ENCODE measurements around the gene PIGC.

The PIGC gene

GRCh38 chr1:172420385-172420784 lies 23.5 kb downstream of the PIGC start, which contains the start of gene C1orf105:
C1orf105 (plus strand) TSS chr1:172420685; CDS start chr1:172420886, 201 bp downstream.
- H3K27me3 Mint-ChIP-seq (ENCODE audit: low read depth): no peaks in the 10 kb centered on the region
- H3K9me3 Mint-ChIP-seq: no peaks in the 10 kb centered on the region
- no peak for TF ChIP-seq CTCF (IDR thresholded peaks at IDR 0.05; ENCODE audit: unreplicated experiment in 3 of 3)
- H3K4me1 Mint-ChIP-seq: peaks cover 33% of the 10 kb centered on the region
- H3K36me3 Mint-ChIP-seq (ENCODE audit: low read depth): no peaks in the 10 kb centered on the region
- no peak within 1 kb of the TSS for H3K4me3 Mint-ChIP-seq
- peak within 1 kb of the TSS; percentile 48 to 71 (median 56) for H3K27ac Mint-ChIP-seq

GRCh38 chr1:172417557-172417956 lies 26.3 kb downstream of the PIGC start:
- H3K4me1 Mint-ChIP-seq: peaks cover 35% of the 10 kb centered on the region
- no peak overlapping the region for H3K4me3 Mint-ChIP-seq
- peaks cover 8% of the 10 kb centered on the region for H3K36me3 Mint-ChIP-seq (ENCODE audit: low read depth)
- TF ChIP-seq CTCF (IDR thresholded peaks at IDR 0.05; ENCODE audit: unreplicated experiment in 3 of 3): no peak
- H3K9me3 Mint-ChIP-seq: no peaks in the 10 kb centered on the region
- peak overlapping the region; percentile 7 to 70 (median 66) for H3K27ac Mint-ChIP-seq
- no peaks in the 10 kb centered on the region for H3K27me3 Mint-ChIP-seq (ENCODE audit: low read depth)

DNA sequence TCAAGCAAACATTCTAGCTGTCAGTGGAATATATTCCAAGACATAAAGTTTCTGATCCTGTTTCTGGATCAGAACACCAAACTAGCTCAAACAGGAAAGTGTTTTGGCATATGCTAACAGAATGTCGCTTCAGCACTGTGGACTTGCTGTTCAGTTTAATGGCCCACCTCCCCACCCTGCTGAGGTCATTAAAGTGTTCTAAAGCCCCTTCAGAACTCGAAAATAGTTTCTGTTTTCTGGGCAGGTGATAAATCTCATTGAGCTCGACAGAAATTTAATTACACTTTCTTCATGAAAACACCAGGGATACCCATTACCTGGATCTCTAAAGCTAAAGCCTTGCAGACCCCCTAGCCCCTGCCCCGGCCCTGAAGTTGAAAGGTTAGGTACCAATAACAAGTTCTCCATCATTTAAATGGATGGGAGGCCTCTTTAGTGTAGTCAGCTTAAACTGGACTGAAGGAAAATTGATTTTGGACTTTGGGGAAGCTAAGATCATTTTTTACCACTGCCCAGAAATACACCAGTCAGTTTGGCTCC lies 27.3 kb downstream of the PIGC start:
- H3K27me3 Mint-ChIP-seq (ENCODE audit: low read depth): no peaks in the 10 kb centered on the region
- H3K36me3 Mint-ChIP-seq (ENCODE audit: low read depth): peaks cover 14% of the 10 kb centered on the region
- peak overlapping the region; percentile 66 to 88 (median 70) for H3K27ac Mint-ChIP-seq
- no peaks in the 10 kb centered on the region for H3K9me3 Mint-ChIP-seq
- no peak for TF ChIP-seq CTCF (IDR thresholded peaks at IDR 0.05; ENCODE audit: unreplicated experiment in 3 of 3)
- H3K4me1 Mint-ChIP-seq: peaks cover 42% of the 10 kb centered on the region
- no peak overlapping the region for H3K4me3 Mint-ChIP-seq

DNA sequence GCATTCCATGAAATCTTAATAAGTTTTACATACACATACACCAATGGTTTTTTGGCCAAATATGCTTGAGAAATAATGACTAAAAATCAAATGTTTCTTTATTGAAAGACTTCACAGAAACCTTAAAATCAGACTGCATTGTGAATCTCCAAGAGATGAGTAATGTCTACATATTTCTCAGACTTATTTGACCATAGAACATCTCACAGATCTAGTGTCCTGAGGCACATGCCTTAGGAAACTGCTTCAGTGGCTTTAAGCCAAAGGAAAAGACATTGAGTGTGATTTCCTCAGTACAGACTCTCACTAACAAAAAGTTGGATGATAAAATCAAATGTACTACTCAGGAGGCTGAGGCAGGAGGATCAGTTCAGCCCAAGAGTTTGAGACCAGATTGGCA lies 29.5 kb downstream of the PIGC start:
- Mint-ChIP-seq H3K9me3 (no peaks in the 10 kb centered on the region), H3K27ac (no peak overlapping the region), H3K4me3 (no peak overlapping the region), H3K27me3 (ENCODE audit: low read depth) (no peaks in the 10 kb centered on the region), H3K36me3 (ENCODE audit: low read depth) (peaks cover 14% of the 10 kb centered on the region), H3K4me1 (peaks cover 43% of the 10 kb centered on the region)
- TF ChIP-seq CTCF (IDR thresholded peaks at IDR 0.05; ENCODE audit: unreplicated experiment in 3 of 3): no peak

GRCh38 chr1:172411791-172412338 lies 32.0 kb downstream of the PIGC start:
- peak overlapping the region; percentile 34 to 82 (median 53) for H3K27ac Mint-ChIP-seq
- H3K9me3 Mint-ChIP-seq: no peaks in the 10 kb centered on the region

More at GRCh38 chr1:172411791-172412338, 32.0 kb downstream of the PIGC start:
- Mint-ChIP-seq H3K36me3 (ENCODE audit: low read depth) (peaks cover 14% of the 10 kb centered on the region), H3K4me3 (no peak overlapping the region), H3K27me3 (ENCODE audit: low read depth) (no peaks in the 10 kb centered on the region), H3K4me1 (peaks cover 34% of the 10 kb centered on the region)
- no peak for TF ChIP-seq CTCF (IDR thresholded peaks at IDR 0.05; ENCODE audit: unreplicated experiment in 3 of 3)
